Posterior cingulate gyrus (tissue), 11 donors: ENCODE results near the gene SLC2A13.
"Not testable (repeated sequence)": the region's sequence is repeated elsewhere in the genome, so short reads cannot be mapped to it uniquely, and the experiment has no call there.

Experiments used
- DNase-seq, 10 donors: peaks; one replicate each; pipeline versions ENCODE4 v3.0.0 to v3.0.0-alpha.2; 2020 to 2021; ENCODE audit warnings: mixed read lengths in 3 of 10
- intact Hi-C: fragments of 100-400 bp; cut with DNase I; formaldehyde crosslinking; loops from one replicate; pipeline ENCODE4 v1.15.1; 2023

SLC2A13 gene

GRCh38 chr12:39887856-39888255 lies 218.0 kb downstream of the SLC2A13 start:
- intact Hi-C loops, result no loop called here
- DNase-seq, result no peak

- intact Hi-C loops, result no loop called here
- DNase-seq, result no peak
These were observed 219.8 kb downstream of the SLC2A13 start for GRCh38 chr12:39886106-39886505.

GRCh38 chr12:39884616-39885125 lies 221.2 kb downstream of the SLC2A13 start:
- no peak for DNase-seq
- intact Hi-C loops, result no loop called here

GRCh38 chr12:39883411-39883810 lies 222.5 kb downstream of the SLC2A13 start:
- intact Hi-C loops, result no loop called here
- DNase-seq, result no peak

GRCh38 chr12:39878753-39879152 lies 227.1 kb downstream of the SLC2A13 start:
- no peak for DNase-seq
- intact Hi-C loops, result no loop called here

GRCh38 chr12:39875721-39876120 lies 230.2 kb downstream of the SLC2A13 start:
- intact Hi-C loops, result no loop called here
- no peak for DNase-seq

GRCh38 chr12:39874785-39875184 lies 231.1 kb downstream of the SLC2A13 start:
- intact Hi-C loops, result no loop called here
- DNase-seq, result no peak

GRCh38 chr12:39873065-39873464 lies 232.8 kb downstream of the SLC2A13 start:
- intact Hi-C loops, result no loop called here
- DNase-seq, result no peak

- no peak for DNase-seq
- intact Hi-C loops, result no loop called here
These were observed 233.5 kb downstream of the SLC2A13 start for GRCh38 chr12:39872425-39872824.

- intact Hi-C loops, result no loop called here
- no peak for DNase-seq
These were observed 237.6 kb downstream of the SLC2A13 start for GRCh38 chr12:39868328-39868725.

- no peak for DNase-seq
- intact Hi-C loops, result no loop called here
These were observed 238.1 kb downstream of the SLC2A13 start for GRCh38 chr12:39867631-39868327.

GRCh38 chr12:39866135-39866534 lies 239.7 kb downstream of the SLC2A13 start:
- intact Hi-C loops, result no loop called here
- no peak for DNase-seq

GRCh38 chr12:39860695-39861094 lies 245.2 kb downstream of the SLC2A13 start:
- intact Hi-C loops, result no loop called here
- DNase-seq, result no peak

- intact Hi-C loops, result no loop called here
- no peak for DNase-seq
These were observed 252.9 kb downstream of the SLC2A13 start for GRCh38 chr12:39853003-39853402.

- intact Hi-C loops, result no loop called here
These were observed 253.5 kb downstream of the SLC2A13 start for GRCh38 chr12:39852346-39852745.

GRCh38 chr12:39848218-39848617 lies 257.7 kb downstream of the SLC2A13 start:
- intact Hi-C loops, DNase-seq: not testable (repeated sequence)

More at GRCh38 chr12:39852346-39852745, 253.5 kb downstream of the SLC2A13 start:
- no peak for DNase-seq

GRCh38 chr12:39846971-39847650 lies 258.8 kb downstream of the SLC2A13 start:
- DNase-seq, result no peak
- intact Hi-C loops, result no loop called here

- DNase-seq, result no peak
- intact Hi-C loops, result no loop called here
These were observed 259.6 kb downstream of the SLC2A13 start for GRCh38 chr12:39846304-39846703.

- intact Hi-C loops, result no loop called here
These were observed 265.5 kb downstream of the SLC2A13 start for GRCh38 chr12:39840422-39840821.

GRCh38 chr12:39839072-39839471 lies 266.8 kb downstream of the SLC2A13 start:
- intact Hi-C loops, result no loop called here
- no peak for DNase-seq

More at GRCh38 chr12:39840422-39840821, 265.5 kb downstream of the SLC2A13 start:
- no peak for DNase-seq

- no peak for DNase-seq
- intact Hi-C loops, result no loop called here
These were observed 270.1 kb downstream of the SLC2A13 start for GRCh38 chr12:39835517-39836489.
